B cell (primary cell): ENCODE data around the gene MYO1E. TPM values are rescaled to one million over a fixed set of nuclear protein-coding genes. Genes with fewer than 3 reads are reported as not detected.
A peak's percentile ranks its signal among the peaks of the same experiment; 100 is the strongest.

ENCODE experiments used
- ATAC-seq: fragments of 200-7000 bp; cut with Tn5 transposase; one replicate; pipeline ENCODE4 v1.10.0; 2021; ENCODE audit warnings: low read depth, mild to moderate bottlenecking, moderate number of reproducible peaks, moderate library complexity
- CTCF ChIA-PET: fragments of 350-600 bp; sonication (Branson Sonifier 250); formaldehyde crosslinking; loops from one replicate; lab custom pipeline; 2021; ENCODE audit warnings: antibody characterized with exemption, inconsistent platforms; lab: Charles Lee
- POLR2A ChIA-PET: fragments of 350-600 bp; sonication (Branson Sonifier 250); formaldehyde crosslinking; loops from one replicate; lab custom pipeline; 2021; ENCODE audit warnings: antibody characterized with exemption; lab: Charles Lee
- DNase-seq: peaks from one replicate; pipeline ENCODE4 v3.0.0; 2013
- H2AFZ ChIP-seq: 2 replicates; pipeline ENCODE4 v1.6.1; 2012; ENCODE audit warnings: mild to moderate bottlenecking, low read depth, low read length; ENCODE audit not compliant: insufficient read depth, poor library complexity, severe bottlenecking
- H3K27ac ChIP-seq, 2 donors: 1 replicate in 1 of 2; 2 replicates in 1 of 2; pipeline ENCODE4 v1.5.1; 2012 to 2013; ENCODE audit warnings: low read length in 2 of 2, mild to moderate bottlenecking in 2 of 2, moderate library complexity in 1 of 2
- H3K27me3 ChIP-seq, 4 experiments: fragments of 200-600 bp in 1 of 4; sonication (generic) in 1 of 4; replicated peaks in 1 of 4; 1 replicate in 2 of 4; 2 replicates in 2 of 4; pipeline versions ENCODE4 v1.6.1 to v1.7.0; 2013 to 2016; ENCODE audit warnings: low read length in 3 of 4, mild to moderate bottlenecking in 2 of 4, mixed read lengths in 1 of 4, moderate library complexity in 1 of 4; ENCODE audit not compliant: insufficient read depth in 4 of 4, control insufficient read depth in 3 of 4; ENCODE audit errors: control extremely low read depth in 1 of 4
- H3K36me3 ChIP-seq, 2 experiments: replicated peaks in 1 of 2; 1 replicate in 1 of 2; 2 replicates in 1 of 2; pipeline versions ENCODE4 v1.6.1 to v1.7.1; 2013; ENCODE audit warnings: low read length in 1 of 2; ENCODE audit not compliant: insufficient read depth in 2 of 2, control insufficient read depth in 1 of 2; ENCODE audit errors: control extremely low read depth in 1 of 2, extremely low read depth in 1 of 2
- H3K4me1 ChIP-seq, 2 donors: fragments of 200-600 bp in 1 of 2; sonication (generic) in 1 of 2; 1 replicate in 1 of 2; 2 replicates in 1 of 2; pipeline versions ENCODE4 v1.5.1 to v1.6.1; 2013 to 2017; ENCODE audit warnings: low read length in 2 of 2; ENCODE audit not compliant: control insufficient read depth in 2 of 2, insufficient read depth in 2 of 2
- H3K4me2 ChIP-seq: replicated peaks from 2 replicates; pipeline ENCODE3; 2012; ENCODE audit warnings: mild to moderate bottlenecking, low read depth, low read length; ENCODE audit not compliant: poor library complexity, severe bottlenecking
- H3K4me3 ChIP-seq, 5 experiments: fragments of 200-600 bp in 1 of 5; sonication (generic) in 1 of 5; 1 replicate in 3 of 5; 2 replicates in 2 of 5; pipeline versions ENCODE4 v1.5.1 to v1.7.0; 2011 to 2016; ENCODE audit warnings: low read length in 4 of 5, mild to moderate bottlenecking in 4 of 5, low read depth in 2 of 5, control low read depth in 1 of 5, moderate library complexity in 1 of 5; ENCODE audit not compliant: insufficient read depth in 1 of 5; ENCODE audit errors: control extremely low read depth in 1 of 5, extremely low read depth in 1 of 5
- H3K79me2 ChIP-seq: fragments of 200-600 bp; sonication (generic); one replicate; pipeline ENCODE4 v1.6.0; 2016; ENCODE audit warnings: low read length; ENCODE audit not compliant: control insufficient read depth, insufficient read depth
- H3K9ac ChIP-seq: fragments of 200-600 bp; sonication (generic); 2 replicates; pipeline ENCODE4 v1.6.1; 2017; ENCODE audit warnings: mild to moderate bottlenecking, low read length, moderate library complexity
- H3K9me3 ChIP-seq, 3 donors: one replicate each; pipeline versions ENCODE4 v1.6.1 to v1.7.1; 2013; ENCODE audit warnings: low read length in 2 of 3; ENCODE audit not compliant: control insufficient read depth in 2 of 3, insufficient read depth in 1 of 3; ENCODE audit errors: control extremely low read depth in 1 of 3
- H4K20me1 ChIP-seq: 2 replicates; pipeline ENCODE4 v1.6.0; 2012; ENCODE audit warnings: mild to moderate bottlenecking, low read length; ENCODE audit not compliant: insufficient read depth, control insufficient read depth, poor library complexity, severe bottlenecking
- H3K27ac Mint-ChIP-seq: one replicate; pipeline ENCODE4 v1.8.0; 2021; ENCODE audit warnings: mixed read lengths
- H3K27me3 Mint-ChIP-seq: one replicate; pipeline ENCODE4 v1.8.0; 2021; ENCODE audit warnings: mixed read lengths
- H3K4me1 Mint-ChIP-seq: one replicate; pipeline ENCODE4 v1.8.0; 2021; ENCODE audit warnings: mixed read lengths
- H3K4me3 Mint-ChIP-seq: one replicate; pipeline ENCODE4 v1.8.0; 2021; ENCODE audit warnings: mixed read lengths
- H3K9me3 Mint-ChIP-seq: one replicate; pipeline ENCODE4 v1.8.0; 2022; ENCODE audit warnings: mixed read lengths; ENCODE audit not compliant: insufficient read depth
- EZH2 ChIP-seq: IDR thresholded peaks from 2 replicates; pipeline ENCODE4 v1.6.1; 2012; ENCODE audit warnings: borderline replicate concordance, low read depth, mild to moderate bottlenecking, moderate library complexity, low read length; ENCODE audit not compliant: insufficient read depth, poor library complexity, severe bottlenecking
- WGBS: methylation state at CpG from one replicate; pipeline ENCODE4 v1.1.5; 2013; ENCODE audit warnings: missing lambda C conversion rate; ENCODE audit not compliant: insufficient coverage; 5-methylcytosine and 5-hydroxymethylcytosine counted together
- intact Hi-C: fragments of 100-400 bp; cut with micrococcal nuclease; formaldehyde crosslinking; loops from one replicate; pipeline ENCODE4 v1.10.0; 2022
- polyA plus RNA-seq: library from polyadenylated mRNA; depleted of rRNA; stranded (reverse); fragments of >200 nt; gene quantifications from 2 replicates; pipeline ENCODE4 v1.2.3, GENCODE V29; 2012
- total RNA-seq, 2 donors: library from RNA; stranded (reverse); fragments of 120-200 nt in 1 of 2; gene quantifications; 1 replicate in 1 of 2; 2 replicates in 1 of 2; pipeline versions ENCODE4 v1.2.3 to v1.2.4, GENCODE V29; 2013 to 2022
- TF ChIP-seq, protein P1 (sequence below): fragments of 200-600 bp; IDR thresholded peaks from one replicate; pipeline ENCODE4 v1.8.0; 2022; ENCODE audit warnings: antibody characterized with exemption, mild to moderate bottlenecking

Gene MYO1E
- total and polyA plus RNA-seq, 2 donors (not counting 1 experiment from before 2014, with no cell fraction given): 11.9 to 100.0 TPM

GRCh38 chr15:59250249-59250648, 122.4 kb downstream of the MYO1E start:
- TF ChIP-seq EZH2: no peak
- TF ChIP-seq, protein P1, sequence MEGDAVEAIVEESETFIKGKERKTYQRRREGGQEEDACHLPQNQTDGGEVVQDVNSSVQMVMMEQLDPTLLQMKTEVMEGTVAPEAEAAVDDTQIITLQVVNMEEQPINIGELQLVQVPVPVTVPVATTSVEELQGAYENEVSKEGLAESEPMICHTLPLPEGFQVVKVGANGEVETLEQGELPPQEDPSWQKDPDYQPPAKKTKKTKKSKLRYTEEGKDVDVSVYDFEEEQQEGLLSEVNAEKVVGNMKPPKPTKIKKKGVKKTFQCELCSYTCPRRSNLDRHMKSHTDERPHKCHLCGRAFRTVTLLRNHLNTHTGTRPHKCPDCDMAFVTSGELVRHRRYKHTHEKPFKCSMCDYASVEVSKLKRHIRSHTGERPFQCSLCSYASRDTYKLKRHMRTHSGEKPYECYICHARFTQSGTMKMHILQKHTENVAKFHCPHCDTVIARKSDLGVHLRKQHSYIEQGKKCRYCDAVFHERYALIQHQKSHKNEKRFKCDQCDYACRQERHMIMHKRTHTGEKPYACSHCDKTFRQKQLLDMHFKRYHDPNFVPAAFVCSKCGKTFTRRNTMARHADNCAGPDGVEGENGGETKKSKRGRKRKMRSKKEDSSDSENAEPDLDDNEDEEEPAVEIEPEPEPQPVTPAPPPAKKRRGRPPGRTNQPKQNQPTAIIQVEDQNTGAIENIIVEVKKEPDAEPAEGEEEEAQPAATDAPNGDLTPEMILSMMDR: no peak
- POLR2A ChIA-PET: interaction anchor here (0.9 to 1.0 kb wide), 2 partner anchors 49 to 50 kb away, joined by 4 to 8 read pairs; no protein-coding TSS in a partner anchor
- Histone ChIP-seq H4K20me1 (peaks cover 6% of the 10 kb centered on the region), H2AFZ (no peak overlapping the region), H3K4me3 (no peak overlapping the region), H3K36me3 (peaks cover 0 to 8% of the 10 kb centered on the region in 2 experiments), H3K9me3 (no peaks in the 10 kb centered on the region), H3K9ac (no peak overlapping the region), H3K4me1 (peaks cover 33 to 47% of the 10 kb centered on the region in 2 donors), H3K27me3 (no peaks in the 10 kb centered on the region), H3K27ac (no peak overlapping the region), H3K79me2 (peaks cover 77% of the 10 kb centered on the region), H3K4me2 (peak overlapping the region; percentile 62)
- H3K9me3 Mint-ChIP-seq: no peaks in the 10 kb centered on the region
- H3K27ac Mint-ChIP-seq: peak overlapping the region; percentile 50
- ATAC-seq: no peak
- no peaks in the 10 kb centered on the region for H3K27me3 Mint-ChIP-seq
- H3K4me1 Mint-ChIP-seq: peaks cover 49% of the 10 kb centered on the region
- intact Hi-C loops: no loop called here
- H3K4me3 Mint-ChIP-seq: peak overlapping the region; percentile 87
- peak; percentile 10 for DNase-seq
- WGBS: 99% methylated on average over 11 of the region's 13 CpGs
- CTCF ChIA-PET: interaction anchor here (0.8 to 8.2 kb wide), 7 partner anchors 9 to 267 kb away, joined by 3 to 116 read pairs (median 4); no protein-coding TSS in a partner anchor

DNA sequence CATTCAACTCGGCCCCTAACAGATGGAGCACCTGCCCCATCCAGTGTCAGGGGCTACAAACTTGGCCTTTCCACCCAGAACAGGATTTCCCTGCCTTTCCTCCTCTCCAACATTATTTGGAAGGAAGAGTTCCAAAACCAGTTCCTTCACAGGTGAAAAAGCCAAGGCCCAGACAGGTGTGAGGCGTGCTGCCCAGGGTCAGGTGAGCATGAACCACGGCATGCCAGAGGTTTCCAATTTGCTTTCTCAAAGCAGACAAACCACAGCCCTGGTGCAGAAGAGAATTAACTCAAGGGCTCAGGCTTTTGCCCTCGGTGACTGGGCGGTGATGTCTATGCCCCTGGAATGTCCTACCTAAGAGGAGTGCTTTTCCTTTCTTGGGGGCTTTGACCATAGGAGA, 122.9 kb downstream of the MYO1E start:
- peaks cover 78% of the 10 kb centered on the region for H3K79me2 ChIP-seq
- ChIA-PET CTCF (interaction anchor here (1.0 to 8.2 kb wide), 6 partner anchors 9 to 280 kb away, joined by 3 to 116 read pairs (median 32); no protein-coding TSS in a partner anchor), POLR2A (no interaction called here)
- H3K27me3 Mint-ChIP-seq: no peaks in the 10 kb centered on the region
- H3K36me3 ChIP-seq: peaks cover 0 to 8% of the 10 kb centered on the region in 2 experiments
- no peaks in the 10 kb centered on the region for H3K27me3 ChIP-seq
- H3K4me1 Mint-ChIP-seq: peaks cover 51% of the 10 kb centered on the region
- H3K4me2 ChIP-seq: peak overlapping the region; percentile 62
- H3K4me3 Mint-ChIP-seq: peak overlapping the region; percentile 69
- peak; percentile 15 for DNase-seq
- no peaks in the 10 kb centered on the region for H3K9me3 Mint-ChIP-seq
- peak overlapping the region; percentile 50 for H3K27ac Mint-ChIP-seq
- no peaks in the 10 kb centered on the region for H3K9me3 ChIP-seq
- intact Hi-C loops: loop anchor here (5.0 kb wide), 1 partner anchor 102 kb away; no protein-coding TSS in a partner anchor
- no peak overlapping the region for H3K27ac ChIP-seq
- no peak overlapping the region for H3K9ac ChIP-seq
- H3K4me3 ChIP-seq: no peak overlapping the region
- peaks cover 33 to 47% of the 10 kb centered on the region in 2 donors for H3K4me1 ChIP-seq
- peaks cover 6% of the 10 kb centered on the region for H4K20me1 ChIP-seq
- ATAC-seq: no peak
- WGBS: 62% methylated on average over 5 of the region's 5 CpGs
- TF ChIP-seq, protein P1: no peak
- no peak for TF ChIP-seq EZH2
- no peak overlapping the region for H2AFZ ChIP-seq
